Measurements from ENCODE around the gene SNAP25.

DNA sequence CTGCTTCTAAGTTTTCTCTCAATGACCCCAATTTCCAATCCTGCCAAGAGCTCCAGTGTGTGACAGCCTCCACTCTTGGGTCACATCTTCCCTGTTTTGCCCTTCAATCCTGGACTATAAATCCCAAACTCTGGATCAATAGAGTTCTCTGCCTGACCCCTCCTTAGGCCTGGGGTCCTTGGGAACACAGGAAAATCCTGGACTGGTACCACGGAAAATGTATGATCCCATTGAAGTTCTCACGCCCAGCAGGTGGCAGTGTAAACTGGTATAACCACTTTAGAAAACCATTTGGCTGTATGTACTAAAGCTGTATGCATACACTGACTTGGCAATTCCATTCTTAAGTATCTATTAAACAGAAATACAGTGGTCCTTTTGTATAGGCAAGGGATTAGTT, 98.0 kb downstream of the SNAP25 start:
- TF ChIP-seq SUZ12 (IDR thresholded peaks at IDR 0.05; ENCODE audit: extremely low read depth, insufficient read depth, insufficient read length) (no peak), YY1 (IDR thresholded peaks at IDR 0.05; ENCODE audit: insufficient read depth, insufficient read length) (no peak)
